ENCODE results near the gene WDCP.

DNA sequence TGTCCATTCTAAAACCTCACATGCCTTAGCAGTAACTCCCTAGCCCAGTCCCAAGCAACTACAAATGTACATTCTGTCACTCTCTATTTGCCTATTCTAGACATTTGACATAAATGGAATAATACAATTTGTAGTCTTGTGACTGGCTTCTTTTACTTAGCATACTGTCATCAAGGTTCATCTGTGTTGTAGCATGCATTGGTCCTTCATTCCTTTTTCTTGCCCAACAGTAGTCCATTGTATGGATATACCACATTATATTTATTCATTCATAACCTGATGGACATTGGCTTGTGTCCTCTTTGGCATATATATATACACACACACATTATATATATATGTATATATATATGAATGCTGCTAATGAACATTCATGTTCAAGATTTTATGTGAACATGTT is 39.5 kb downstream of the WDCP start:
- TF ChIP-seq POLR2AphosphoS5 (IDR thresholded peaks at IDR 0.05; ENCODE audit: low read depth, low read length): no peak
- TF ChIP-seq, protein P1, sequence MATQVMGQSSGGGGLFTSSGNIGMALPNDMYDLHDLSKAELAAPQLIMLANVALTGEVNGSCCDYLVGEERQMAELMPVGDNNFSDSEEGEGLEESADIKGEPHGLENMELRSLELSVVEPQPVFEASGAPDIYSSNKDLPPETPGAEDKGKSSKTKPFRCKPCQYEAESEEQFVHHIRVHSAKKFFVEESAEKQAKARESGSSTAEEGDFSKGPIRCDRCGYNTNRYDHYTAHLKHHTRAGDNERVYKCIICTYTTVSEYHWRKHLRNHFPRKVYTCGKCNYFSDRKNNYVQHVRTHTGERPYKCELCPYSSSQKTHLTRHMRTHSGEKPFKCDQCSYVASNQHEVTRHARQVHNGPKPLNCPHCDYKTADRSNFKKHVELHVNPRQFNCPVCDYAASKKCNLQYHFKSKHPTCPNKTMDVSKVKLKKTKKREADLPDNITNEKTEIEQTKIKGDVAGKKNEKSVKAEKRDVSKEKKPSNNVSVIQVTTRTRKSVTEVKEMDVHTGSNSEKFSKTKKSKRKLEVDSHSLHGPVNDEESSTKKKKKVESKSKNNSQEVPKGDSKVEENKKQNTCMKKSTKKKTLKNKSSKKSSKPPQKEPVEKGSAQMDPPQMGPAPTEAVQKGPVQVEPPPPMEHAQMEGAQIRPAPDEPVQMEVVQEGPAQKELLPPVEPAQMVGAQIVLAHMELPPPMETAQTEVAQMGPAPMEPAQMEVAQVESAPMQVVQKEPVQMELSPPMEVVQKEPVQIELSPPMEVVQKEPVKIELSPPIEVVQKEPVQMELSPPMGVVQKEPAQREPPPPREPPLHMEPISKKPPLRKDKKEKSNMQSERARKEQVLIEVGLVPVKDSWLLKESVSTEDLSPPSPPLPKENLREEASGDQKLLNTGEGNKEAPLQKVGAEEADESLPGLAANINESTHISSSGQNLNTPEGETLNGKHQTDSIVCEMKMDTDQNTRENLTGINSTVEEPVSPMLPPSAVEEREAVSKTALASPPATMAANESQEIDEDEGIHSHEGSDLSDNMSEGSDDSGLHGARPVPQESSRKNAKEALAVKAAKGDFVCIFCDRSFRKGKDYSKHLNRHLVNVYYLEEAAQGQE (IDR thresholded peaks at IDR 0.05; ENCODE audit: insufficient read depth in 1 of 2, low read depth in 2 of 2, low read length in 2 of 2): no peak
- TF ChIP-seq TAF1 (IDR thresholded peaks at IDR 0.05; ENCODE audit: borderline replicate concordance, insufficient read depth, low read length): no peak
- TF ChIP-seq SIN3A (IDR thresholded peaks at IDR 0.05; ENCODE audit: borderline replicate concordance, insufficient read depth, low read length): no peak
- TF ChIP-seq FOXP2 (optimal IDR thresholded peaks at IDR 0.05; ENCODE audit: borderline replicate concordance, extremely low read depth, extremely low read length, insufficient read depth): no peak

All from PFSK-1 (cell line).